Left renal pelvis (tissue), 4 donors: ENCODE data around the gene GABRG3. TPM values are rescaled to one million over a fixed set of nuclear protein-coding genes. Genes with fewer than 3 reads are reported as not detected.
A peak's percentile ranks its signal among the peaks of the same experiment; 100 is the strongest.
"Not testable (repeated sequence)": the region's sequence is repeated elsewhere in the genome, so short reads cannot be mapped to it uniquely, and the experiment has no call there.

Experiments
- DNase-seq, 4 donors: peaks; one replicate each; pipeline ENCODE4 v3.0.0-alpha.2; 2013; ENCODE audit warnings: low read depth in 4 of 4, low spot score in 3 of 4
- polyA plus RNA-seq, 4 donors: library from polyadenylated mRNA; unstranded; fragments of 120-200 nt; gene quantifications; one replicate each; pipeline ENCODE4 v1.2.1, GENCODE V29; 2013; ENCODE audit not compliant: insufficient read length in 4 of 4

GABRG3 gene
- polyA plus RNA-seq, 4 donors: 0.71 to 2.0 (median 1.9) TPM

- DNase-seq: no peak
Measured at GRCh38 chr15:26985050-26985449, 14.1 kb downstream of the GABRG3 start.

- DNase-seq: no peak
Measured at GRCh38 chr15:26996250-26996649, 25.3 kb downstream of the GABRG3 start.

GRCh38 chr15:27003003-27003402 lies 32.0 kb downstream of the GABRG3 start:
- DNase-seq: not testable (repeated sequence)

GRCh38 chr15:27004226-27004625 lies 33.2 kb downstream of the GABRG3 start:
- not testable (repeated sequence) for DNase-seq

GRCh38 chr15:27017168-27017809 lies 46.3 kb downstream of the GABRG3 start:
- DNase-seq: peak; percentile 20 to 56 (median 34)

GRCh38 chr15:27019687-27020086 lies 48.7 kb downstream of the GABRG3 start:
- DNase-seq: no peak

- no peak for DNase-seq
Measured at GRCh38 chr15:27025481-27025966, 54.5 kb downstream of the GABRG3 start.

- no peak for DNase-seq
Measured at GRCh38 chr15:27027229-27027628, 56.2 kb downstream of the GABRG3 start.

- DNase-seq: no peak
Measured at GRCh38 chr15:27028858-27029477, 58.0 kb downstream of the GABRG3 start.

- no peak for DNase-seq
Measured at GRCh38 chr15:27036210-27036609, 65.2 kb downstream of the GABRG3 start.

GRCh38 chr15:27037501-27037900 lies 66.5 kb downstream of the GABRG3 start:
- no peak for DNase-seq

GRCh38 chr15:27039152-27039551 lies 68.2 kb downstream of the GABRG3 start:
- DNase-seq: no peak

GRCh38 chr15:27042230-27042629 lies 71.2 kb downstream of the GABRG3 start:
- no peak for DNase-seq

GRCh38 chr15:27042646-27043045 lies 71.7 kb downstream of the GABRG3 start:
- DNase-seq: no peak

- no peak for DNase-seq
Measured at GRCh38 chr15:27043770-27044169, 72.8 kb downstream of the GABRG3 start.

GRCh38 chr15:27045796-27046195 lies 74.8 kb downstream of the GABRG3 start:
- no peak for DNase-seq

- no peak for DNase-seq
Measured at GRCh38 chr15:27046880-27047279, 75.9 kb downstream of the GABRG3 start.

GRCh38 chr15:27050163-27050562 lies 79.2 kb downstream of the GABRG3 start:
- DNase-seq: no peak

GRCh38 chr15:27054426-27054825 lies 83.4 kb downstream of the GABRG3 start:
- no peak for DNase-seq

- no peak for DNase-seq
Measured at GRCh38 chr15:27057904-27058645, 87.1 kb downstream of the GABRG3 start.

GRCh38 chr15:27058939-27059338 lies 88.0 kb downstream of the GABRG3 start:
- no peak for DNase-seq
